ENCODE data around the gene TLCD4. TPM values are rescaled to one million over a fixed set of nuclear protein-coding genes. Genes with fewer than 3 reads are reported as not detected.

TLCD4 gene
- total and polyA plus RNA-seq, 2 of the 8 experiments (the other 6 are each of a cell fraction or from before 2014, with no cell fraction given) = 0.79 to 4.2 TPM

DNA sequence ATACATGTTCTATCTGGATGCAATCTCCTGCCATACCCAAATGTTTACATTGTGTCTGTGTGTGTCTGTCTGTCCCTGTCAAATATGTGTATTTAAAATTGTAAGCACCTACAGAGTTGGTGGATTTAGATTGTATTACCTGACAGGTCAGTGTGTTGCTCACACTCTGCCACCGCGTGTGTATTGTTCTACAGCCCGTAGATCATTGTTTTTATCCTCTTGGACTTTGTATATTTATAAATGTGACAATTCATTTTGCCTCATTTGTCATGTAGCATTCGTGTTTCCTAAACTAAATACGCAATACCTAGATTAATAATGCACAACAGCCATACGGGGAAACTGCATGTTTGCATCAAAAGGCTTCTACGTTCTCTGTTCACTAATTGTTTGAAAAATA, 45.0 kb upstream of the TLCD4 start (continued):
- TF ChIP-seq RNF2 (IDR thresholded peaks at IDR 0.05; ENCODE audit: borderline replicate concordance, low read depth, low read length, missing control alignments, poor library complexity, severe bottlenecking) = no peak

Measured in H1 (cell line).